ENCODE measurements around the gene WDR31. TPM values are rescaled to one million over a fixed set of nuclear protein-coding genes. Genes with fewer than 3 reads are reported as not detected.

Gene WDR31
- polyA plus RNA-seq, 3 donors: 0.05 to 0.11 TPM; not detected in 1

- DNase-seq: no peak
- H4K20me1 ChIP-seq (ENCODE audit: insufficient read depth, low read length): no peaks in the 10 kb centered on the region
- H3K9ac ChIP-seq (ENCODE audit: insufficient read depth, low read length, poor library complexity, severe bottlenecking): no peak overlapping the region
- no peaks in the 10 kb centered on the region for H3K9me3 ChIP-seq (replicated peaks in 1 of 2; ENCODE audit: control insufficient read depth in 1 of 2, insufficient read depth in 1 of 2, low read length in 2 of 2)
- H3K4me1 ChIP-seq (ENCODE audit: control insufficient read depth in 1 of 2, insufficient read depth in 2 of 2, low read length in 2 of 2): no peaks in the 10 kb centered on the region
- Mint-ChIP-seq H3K27me3 (ENCODE audit: low read depth in 3 of 3) (peaks cover 0 to 2% (median 0%) of the 10 kb centered on the region in 3 donors), H3K9me3 (no peaks in the 10 kb centered on the region), H3K4me3 (no peak overlapping the region), H3K36me3 (no peaks in the 10 kb centered on the region), H3K27ac (no peak overlapping the region), H3K4me1 (no peaks in the 10 kb centered on the region)
- H3K4me3 ChIP-seq (replicated peaks in 1 of 3; ENCODE audit: low read depth in 2 of 3, low read length in 3 of 3): no peak overlapping the region
- no peaks in the 10 kb centered on the region for H3K27me3 ChIP-seq (ENCODE audit: control insufficient read depth in 2 of 2, insufficient read depth in 2 of 2, low read length in 2 of 2)
- no peaks in the 10 kb centered on the region for H3K79me2 ChIP-seq (ENCODE audit: insufficient read depth, low read length)
- H2AFZ ChIP-seq (ENCODE audit: insufficient read depth, low read depth, low read length, poor library complexity, severe bottlenecking): no peak overlapping the region
- H3K36me3 ChIP-seq (replicated peaks in 1 of 2; ENCODE audit: control insufficient read depth in 1 of 2, insufficient read depth in 2 of 2, low read length in 2 of 2): no peaks in the 10 kb centered on the region
- no peak overlapping the region for H3K4me2 ChIP-seq (replicated peaks; ENCODE audit: extremely low read depth, low read length, poor library complexity, severe bottlenecking)
- 100% methylated on average over 1 of the region's 1 CpG for WGBS (ENCODE audit: insufficient coverage)
- intact Hi-C loops (cut with micrococcal nuclease): no loop called here
- no peak for TF ChIP-seq CTCF (IDR thresholded peaks at IDR 0.05)
- no peak overlapping the region for H3K27ac ChIP-seq (ENCODE audit: low read depth in 1 of 2, low read length in 2 of 2)
Observed at GRCh38 chr9:113359385-113359784, 19.3 kb upstream of the WDR31 start.

- H3K4me3 Mint-ChIP-seq: no peak overlapping the region
- H3K36me3 Mint-ChIP-seq: no peaks in the 10 kb centered on the region
- no peak for TF ChIP-seq CTCF (IDR thresholded peaks at IDR 0.05)
- H3K27ac ChIP-seq (ENCODE audit: low read depth in 1 of 2, low read length in 2 of 2): no peak overlapping the region
- H4K20me1 ChIP-seq (ENCODE audit: insufficient read depth, low read length): no peaks in the 10 kb centered on the region
- no peak overlapping the region for H3K4me3 ChIP-seq (replicated peaks in 1 of 3; ENCODE audit: low read depth in 2 of 3, low read length in 3 of 3)
- H3K27me3 Mint-ChIP-seq (ENCODE audit: low read depth in 3 of 3): peaks cover 0 to 2% (median 2%) of the 10 kb centered on the region in 3 donors
- H3K4me1 Mint-ChIP-seq: peaks cover 7% of the 10 kb centered on the region
- DNase-seq: no peak
- no peaks in the 10 kb centered on the region for H3K36me3 ChIP-seq (replicated peaks in 1 of 2; ENCODE audit: control insufficient read depth in 1 of 2, insufficient read depth in 2 of 2, low read length in 2 of 2)
- no peak overlapping the region for H3K4me2 ChIP-seq (replicated peaks; ENCODE audit: extremely low read depth, low read length, poor library complexity, severe bottlenecking)
- no peaks in the 10 kb centered on the region for H3K4me1 ChIP-seq (ENCODE audit: control insufficient read depth in 1 of 2, insufficient read depth in 2 of 2, low read length in 2 of 2)
- no peaks in the 10 kb centered on the region for H3K27me3 ChIP-seq (ENCODE audit: control insufficient read depth in 2 of 2, insufficient read depth in 2 of 2, low read length in 2 of 2)
- WGBS (ENCODE audit: insufficient coverage): 94% methylated on average over 4 of the region's 7 CpGs
- H3K27ac Mint-ChIP-seq: peak overlapping the region in 1 of 7 donors; percentile 32
- no peaks in the 10 kb centered on the region for H3K79me2 ChIP-seq (ENCODE audit: insufficient read depth, low read length)
- intact Hi-C loops (cut with micrococcal nuclease): no loop called here
- no peaks in the 10 kb centered on the region for H3K9me3 Mint-ChIP-seq
- H3K9me3 ChIP-seq (replicated peaks in 1 of 2; ENCODE audit: control insufficient read depth in 1 of 2, insufficient read depth in 1 of 2, low read length in 2 of 2): no peaks in the 10 kb centered on the region
- no peak overlapping the region for H3K9ac ChIP-seq (ENCODE audit: insufficient read depth, low read length, poor library complexity, severe bottlenecking)
- no peak overlapping the region for H2AFZ ChIP-seq (ENCODE audit: insufficient read depth, low read depth, low read length, poor library complexity, severe bottlenecking)
Observed at GRCh38 chr9:113356686-113357292, 16.7 kb upstream of the WDR31 start.

All from CD14-positive monocyte (primary cell).